Right atrium auricular region (tissue), 2 donors: ENCODE data around the gene CHIT1. TPM values are rescaled to one million over a fixed set of nuclear protein-coding genes. Genes with fewer than 3 reads are reported as not detected.
A peak's percentile ranks its signal among the peaks of the same experiment; 100 is the strongest.

Source experiments
- DNase-seq: peaks from one replicate; pipeline ENCODE4 v3.0.0-alpha.2; 2019; ENCODE audit warnings: low spot score
- H3K27ac ChIP-seq, 2 donors: fragments of 200-600 bp; sonication (generic); 1 replicate in 1 of 2; 2 replicates in 1 of 2; pipeline ENCODE4 v1.5.1; 2016 to 2019
- H3K27me3 ChIP-seq, 2 donors: fragments of 200-600 bp; sonication (generic); one replicate each; pipeline versions ENCODE4 v1.5.1 to v1.6.0; 2017 to 2019
- H3K36me3 ChIP-seq: fragments of 200-600 bp; sonication (generic); one replicate; pipeline ENCODE4 v1.5.1; 2016
- H3K4me1 ChIP-seq, 2 donors: fragments of 200-600 bp; sonication (generic); one replicate each; pipeline versions ENCODE4 v1.5.1 to v1.6.0; 2017 to 2019
- H3K4me3 ChIP-seq, 2 donors: fragments of 200-600 bp; sonication (generic); 1 replicate in 1 of 2; 2 replicates in 1 of 2; pipeline ENCODE4 v1.5.1; 2017 to 2019; ENCODE audit warnings: mild to moderate bottlenecking in 1 of 2, moderate library complexity in 1 of 2
- H3K9me3 ChIP-seq, 2 donors: fragments of 200-600 bp; sonication (generic); one replicate each; pipeline ENCODE4 v1.5.1; 2019
- CTCF ChIP-seq, 2 donors: fragments of 200-600 bp; sonication (generic); IDR thresholded peaks; one replicate each; pipeline ENCODE4 v1.5.1; 2019; ENCODE audit warnings: antibody characterized with exemption in 2 of 2
- total RNA-seq, 2 donors: library from RNA; depleted of rRNA; stranded (reverse); fragments of >200 nt; gene quantifications; one replicate each; pipeline ENCODE4 v1.1.0, GENCODE V29; 2016

The CHIT1 gene
- total RNA-seq, 2 donors from 2014 or later, result not detected

DNA sequence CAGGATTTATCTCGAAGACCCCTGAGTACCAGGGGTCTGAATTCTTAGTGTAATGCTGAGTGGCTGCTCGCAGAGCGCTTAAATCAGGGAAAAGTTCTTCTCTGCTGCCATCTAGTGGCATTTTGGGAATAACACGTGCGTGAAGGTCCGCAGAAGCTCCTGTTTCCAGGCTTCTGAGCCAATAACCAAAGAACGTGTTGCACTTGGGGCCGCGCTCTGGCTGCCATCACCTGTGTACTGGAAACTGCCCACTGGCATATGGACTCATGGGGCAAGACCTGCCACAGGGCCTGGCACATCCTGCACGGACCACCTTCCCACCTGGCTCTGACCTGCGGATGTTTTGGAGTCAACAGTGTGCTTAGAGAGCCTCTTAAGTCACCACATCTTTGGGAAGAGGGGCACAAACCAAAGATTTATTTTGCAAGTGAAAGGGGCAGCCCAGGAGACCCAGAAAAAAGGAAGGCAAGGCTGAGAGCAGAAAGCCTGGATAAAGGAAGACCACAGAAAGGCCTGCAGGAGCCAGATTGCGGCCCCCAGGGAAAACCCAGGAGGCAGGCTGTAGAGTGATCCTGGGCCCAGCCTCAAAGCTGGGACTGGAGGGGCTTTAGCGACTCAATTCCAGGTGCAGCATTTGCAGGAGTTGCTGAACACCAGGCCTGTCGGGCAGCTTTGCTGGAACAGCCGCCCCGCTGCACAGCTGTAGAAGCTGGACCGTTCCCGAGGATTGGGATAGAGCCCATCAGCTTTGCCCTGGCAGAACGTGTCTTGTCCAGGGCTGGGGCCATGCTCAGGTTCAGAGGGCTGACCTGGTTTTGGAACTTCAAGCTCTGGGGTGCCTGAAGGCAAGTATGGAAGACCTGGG, 13.0 kb downstream of the CHIT1 start:
- Histone ChIP-seq H3K4me3 (no peak overlapping the region), H3K27me3 (no peaks in the 10 kb centered on the region), H3K9me3 (no peaks in the 10 kb centered on the region), H3K4me1 (no peaks in the 10 kb centered on the region), H3K27ac (no peak overlapping the region), H3K36me3 (no peaks in the 10 kb centered on the region)
- TF ChIP-seq CTCF (IDR thresholded peaks at IDR 0.05), result peak; percentile 40 to 87
- no peak for DNase-seq

DNA sequence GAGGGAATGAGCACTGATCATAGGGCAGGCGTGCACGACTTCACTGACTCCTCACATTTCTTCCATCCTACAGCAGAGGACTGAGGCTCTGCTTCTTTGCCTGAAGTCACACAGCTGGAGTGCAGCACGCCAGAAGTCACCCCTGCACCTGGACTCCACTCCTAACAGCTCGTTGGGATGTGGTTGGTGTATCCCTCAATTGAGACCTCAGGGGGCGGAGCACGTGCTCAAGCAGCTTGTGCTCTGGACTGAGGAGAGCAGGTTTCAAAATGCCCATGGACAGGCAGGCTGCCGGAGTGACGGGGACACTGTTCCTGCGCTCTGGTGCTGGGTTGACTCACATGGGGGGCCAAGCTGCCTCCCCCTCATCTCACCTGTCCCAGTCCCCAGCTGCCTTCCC, 13.9 kb downstream of the CHIT1 start:
- no peak for TF ChIP-seq CTCF (IDR thresholded peaks at IDR 0.05)
- Histone ChIP-seq H3K9me3 (no peaks in the 10 kb centered on the region), H3K27me3 (no peaks in the 10 kb centered on the region), H3K27ac (no peak overlapping the region), H3K4me1 (no peaks in the 10 kb centered on the region), H3K4me3 (no peak overlapping the region), H3K36me3 (no peaks in the 10 kb centered on the region)
- DNase-seq, result no peak

- no peaks in the 10 kb centered on the region for H3K36me3 ChIP-seq
- no peak for DNase-seq
Observed at GRCh38 chr1:203214871-203215270, 14.6 kb downstream of the CHIT1 start.

GRCh38 chr1:203213126-203213525, 16.3 kb downstream of the CHIT1 start:
- H3K27me3 ChIP-seq, result no peaks in the 10 kb centered on the region
- H3K4me1 ChIP-seq, result no peaks in the 10 kb centered on the region
- TF ChIP-seq CTCF (IDR thresholded peaks at IDR 0.05), result no peak
- no peak overlapping the region for H3K4me3 ChIP-seq
- DNase-seq, result no peak
- no peaks in the 10 kb centered on the region for H3K9me3 ChIP-seq
- no peaks in the 10 kb centered on the region for H3K36me3 ChIP-seq
- H3K27ac ChIP-seq, result no peak overlapping the region

More at GRCh38 chr1:203214871-203215270, 14.6 kb downstream of the CHIT1 start:
- Histone ChIP-seq H3K27me3 (no peaks in the 10 kb centered on the region), H3K27ac (no peak overlapping the region), H3K4me3 (no peak overlapping the region), H3K4me1 (no peaks in the 10 kb centered on the region), H3K9me3 (no peaks in the 10 kb centered on the region)
- no peak for TF ChIP-seq CTCF (IDR thresholded peaks at IDR 0.05)

DNA sequence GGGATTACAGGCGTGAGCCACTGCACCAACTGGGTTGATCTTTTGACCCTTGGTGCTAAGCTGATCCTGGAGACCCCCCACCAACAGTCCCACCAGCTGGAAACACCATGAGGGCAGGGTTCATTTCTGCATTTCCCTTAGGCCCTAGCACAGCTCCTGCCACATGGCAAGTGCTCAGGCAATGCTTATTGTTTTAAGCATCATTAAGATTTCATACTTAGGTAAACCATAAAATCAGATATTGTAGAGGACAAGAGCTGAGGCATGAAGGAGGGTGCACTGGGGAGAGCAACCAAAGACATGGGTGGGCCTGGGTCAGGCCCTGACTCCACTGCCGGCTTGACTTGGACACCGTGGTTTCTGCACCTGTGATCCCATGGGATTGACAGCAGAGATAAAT, 17.7 kb downstream of the CHIT1 start:
- DNase-seq, result no peak
- Histone ChIP-seq H3K4me1 (no peaks in the 10 kb centered on the region), H3K27me3 (no peaks in the 10 kb centered on the region), H3K27ac (no peak overlapping the region), H3K9me3 (no peaks in the 10 kb centered on the region), H3K36me3 (no peaks in the 10 kb centered on the region), H3K4me3 (no peak overlapping the region)
- no peak for TF ChIP-seq CTCF (IDR thresholded peaks at IDR 0.05)

DNA sequence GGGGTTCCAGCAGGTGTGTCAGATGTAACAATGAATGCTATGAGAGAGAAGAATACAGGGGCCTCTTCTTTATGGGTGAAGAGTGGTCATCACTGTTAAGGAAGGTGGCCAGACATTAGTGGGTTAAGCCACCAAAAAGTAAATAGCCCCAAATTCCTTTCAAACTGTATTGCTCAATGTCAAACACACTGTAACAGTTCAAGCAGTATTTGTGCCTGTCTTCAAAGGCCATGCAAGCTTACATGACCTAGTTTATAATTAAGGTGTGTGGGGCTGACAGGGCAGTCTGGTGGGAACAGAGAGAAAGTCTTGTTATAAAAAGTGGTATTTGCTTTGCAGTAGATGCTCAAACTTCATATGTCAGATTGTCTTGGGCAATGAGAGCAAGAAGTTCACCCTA, 18.5 kb downstream of the CHIT1 start:
- no peaks in the 10 kb centered on the region for H3K9me3 ChIP-seq
- no peak overlapping the region for H3K27ac ChIP-seq
- H3K36me3 ChIP-seq, result no peaks in the 10 kb centered on the region
- H3K27me3 ChIP-seq, result no peaks in the 10 kb centered on the region
- no peak for TF ChIP-seq CTCF (IDR thresholded peaks at IDR 0.05)
- H3K4me1 ChIP-seq, result no peaks in the 10 kb centered on the region
- DNase-seq, result no peak
- no peak overlapping the region for H3K4me3 ChIP-seq
